ENCODE results near the gene GLS2. TPM values are rescaled to one million over a fixed set of nuclear protein-coding genes. Genes with fewer than 3 reads are reported as not detected.

GLS2 gene
- total RNA-seq, 1 experiment from 2014 or later: 1.9 TPM

DNA sequence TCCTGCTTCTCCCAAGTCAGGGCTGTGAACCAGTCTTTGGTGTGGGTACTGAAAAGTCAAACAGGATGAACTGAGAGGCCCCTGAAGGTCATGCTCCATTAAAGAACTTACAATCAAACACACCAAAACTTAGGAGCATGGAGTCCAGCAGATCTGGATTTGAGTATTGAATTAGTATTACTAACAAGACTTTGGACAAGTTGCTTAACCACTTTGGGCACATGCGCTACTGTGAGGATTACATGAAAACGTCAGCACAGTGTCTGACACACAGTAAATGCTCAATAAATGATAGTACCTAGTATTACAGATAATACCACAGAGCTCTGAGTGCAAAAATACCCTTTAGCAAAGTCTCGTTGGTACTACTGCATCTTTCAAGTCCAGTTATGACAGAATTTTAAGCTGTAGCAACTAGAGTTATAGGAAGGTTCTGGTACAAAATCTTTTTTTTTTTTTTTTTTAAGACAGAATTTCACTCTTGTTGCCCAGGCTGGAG lies 62.0 kb downstream of the GLS2 start:
- TF ChIP-seq, protein P1, sequence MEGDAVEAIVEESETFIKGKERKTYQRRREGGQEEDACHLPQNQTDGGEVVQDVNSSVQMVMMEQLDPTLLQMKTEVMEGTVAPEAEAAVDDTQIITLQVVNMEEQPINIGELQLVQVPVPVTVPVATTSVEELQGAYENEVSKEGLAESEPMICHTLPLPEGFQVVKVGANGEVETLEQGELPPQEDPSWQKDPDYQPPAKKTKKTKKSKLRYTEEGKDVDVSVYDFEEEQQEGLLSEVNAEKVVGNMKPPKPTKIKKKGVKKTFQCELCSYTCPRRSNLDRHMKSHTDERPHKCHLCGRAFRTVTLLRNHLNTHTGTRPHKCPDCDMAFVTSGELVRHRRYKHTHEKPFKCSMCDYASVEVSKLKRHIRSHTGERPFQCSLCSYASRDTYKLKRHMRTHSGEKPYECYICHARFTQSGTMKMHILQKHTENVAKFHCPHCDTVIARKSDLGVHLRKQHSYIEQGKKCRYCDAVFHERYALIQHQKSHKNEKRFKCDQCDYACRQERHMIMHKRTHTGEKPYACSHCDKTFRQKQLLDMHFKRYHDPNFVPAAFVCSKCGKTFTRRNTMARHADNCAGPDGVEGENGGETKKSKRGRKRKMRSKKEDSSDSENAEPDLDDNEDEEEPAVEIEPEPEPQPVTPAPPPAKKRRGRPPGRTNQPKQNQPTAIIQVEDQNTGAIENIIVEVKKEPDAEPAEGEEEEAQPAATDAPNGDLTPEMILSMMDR (IDR thresholded peaks at IDR 0.05; ENCODE audit: unreplicated experiment): no peak
- Mint-ChIP-seq H3K4me3 (ENCODE audit: low read depth, unreplicated experiment) (no peak overlapping the region), H3K36me3 (ENCODE audit: insufficient read depth, unreplicated experiment) (peaks cover 19% of the 10 kb centered on the region), H3K27me3 (ENCODE audit: unreplicated experiment) (no peaks in the 10 kb centered on the region), H3K9me3 (ENCODE audit: low read depth, unreplicated experiment) (no peaks in the 10 kb centered on the region), H3K4me1 (ENCODE audit: low read depth, unreplicated experiment) (no peaks in the 10 kb centered on the region), H3K27ac (ENCODE audit: unreplicated experiment) (no peak overlapping the region)
- intact Hi-C loops (cut with micrococcal nuclease; ENCODE audit: unreplicated experiment): no loop called here
- CTCF ChIA-PET: interaction anchor here (0.7 kb wide), 2 partner anchors 19 to 105 kb away, joined by 5 to 6 read pairs; no protein-coding TSS in a partner anchor
- BruUV-seq (replicated peaks): no TSS peak
- DNase-seq: no peak

DNA sequence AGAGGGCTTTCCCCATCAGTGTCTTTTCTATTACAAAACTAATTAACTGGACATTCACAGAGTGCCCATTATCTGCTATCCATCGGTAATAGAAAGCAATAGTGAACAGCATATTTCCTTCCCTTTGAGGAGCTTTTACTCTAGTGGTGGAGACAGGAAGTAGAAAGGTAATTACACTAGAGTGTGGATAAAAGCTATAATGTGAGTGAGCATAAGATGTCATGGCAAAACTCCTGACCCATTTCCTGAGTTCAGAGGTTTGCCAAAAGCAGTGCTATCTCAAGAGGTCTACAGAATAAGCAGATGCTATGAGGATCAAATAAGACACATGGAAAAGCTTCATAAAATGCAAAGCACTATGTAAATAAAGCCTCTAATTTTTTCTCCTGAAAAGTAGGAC lies 62.8 kb downstream of the GLS2 start:
- no peak overlapping the region for H3K4me3 Mint-ChIP-seq (ENCODE audit: low read depth, unreplicated experiment)
- peaks cover 19% of the 10 kb centered on the region for H3K36me3 Mint-ChIP-seq (ENCODE audit: insufficient read depth, unreplicated experiment)
- TF ChIP-seq, protein P1 (IDR thresholded peaks at IDR 0.05; ENCODE audit: unreplicated experiment): no peak
- intact Hi-C loops (cut with micrococcal nuclease; ENCODE audit: unreplicated experiment): no loop called here
- CTCF ChIA-PET: interaction anchor here (0.5 to 0.7 kb wide), 2 partner anchors 170 to 592 kb away, joined by 3 to 9 read pairs; no protein-coding TSS in a partner anchor
- H3K9me3 Mint-ChIP-seq (ENCODE audit: low read depth, unreplicated experiment): no peaks in the 10 kb centered on the region
- H3K27ac Mint-ChIP-seq (ENCODE audit: unreplicated experiment): no peak overlapping the region
- BruUV-seq (replicated peaks): no TSS peak
- no peak for DNase-seq
- no peaks in the 10 kb centered on the region for H3K4me1 Mint-ChIP-seq (ENCODE audit: low read depth, unreplicated experiment)
- no peaks in the 10 kb centered on the region for H3K27me3 Mint-ChIP-seq (ENCODE audit: unreplicated experiment)

Other genes starting within 250 kb of the GLS2 start
- 45.3 and 50.6 TPM in 2 replicates for gene ANKRD52, start 229.8 kb downstream of the GLS2 start, total RNA-seq (2022)
- 10.7 and 11.4 TPM in 2 replicates for gene COQ10A, start 221.2 kb downstream of the GLS2 start, total RNA-seq (2022)
- gene CS, start 187.8 kb downstream of the GLS2 start, total RNA-seq (2022): 212 and 254 TPM in 2 replicates
- 228 and 236 TPM in 2 replicates for gene CNPY2, start 172.2 kb downstream of the GLS2 start, total RNA-seq (2022)
- gene PAN2, start 154.2 kb downstream of the GLS2 start, total RNA-seq (2022): 53.5 and 72.5 TPM in 2 replicates
- 1.8 and 2.9 TPM in 2 replicates for gene IL23A, start 149.3 kb downstream of the GLS2 start, total RNA-seq (2022)
- gene STAT2, start 128.1 kb downstream of the GLS2 start, total RNA-seq (2022): 127 and 214 TPM in 2 replicates
- gene APOF, start 125.3 kb downstream of the GLS2 start, total RNA-seq (2022): not detected in 2 replicates
- gene TIMELESS, start 38.7 kb downstream of the GLS2 start, total RNA-seq (2022): 44.4 and 48.6 TPM in 2 replicates
- gene MIP, start 33.5 kb downstream of the GLS2 start, total RNA-seq (2022): not detected in 2 replicates
- 6.1 and 6.6 TPM in 2 replicates for gene SPRYD4, start 19.6 kb downstream of the GLS2 start, total RNA-seq (2022)
- 96.4 and 105 TPM in 2 replicates for gene RBMS2, start 33.7 kb upstream of the GLS2 start, total RNA-seq (2022)
- gene BAZ2A, start 142.2 kb upstream of the GLS2 start, total RNA-seq (2022): 158 and 187 TPM in 2 replicates
- 822 and 875 TPM in 2 replicates for gene ATP5F1B, start 157.8 kb upstream of the GLS2 start, total RNA-seq (2022)
- gene PTGES3, start 200.1 kb upstream of the GLS2 start, total RNA-seq (2022): 435 and 437 TPM in 2 replicates
- 771 and 835 TPM in 2 replicates for gene NACA, start 237.1 kb upstream of the GLS2 start, total RNA-seq (2022)

All from Calu3 (cell line).